GM12873 (cell line): ENCODE measurements around the gene EXT2.

Experiments
- CTCF ChIP-seq: IDR thresholded peaks from 2 replicates; pipeline ENCODE4 v1.5.1; 2012; ENCODE audit warnings: low read depth, mild to moderate bottlenecking, moderate library complexity, low read length, control low read depth; ENCODE audit not compliant: insufficient read depth; ENCODE audit errors: missing control alignments

EXT2 gene

DNA sequence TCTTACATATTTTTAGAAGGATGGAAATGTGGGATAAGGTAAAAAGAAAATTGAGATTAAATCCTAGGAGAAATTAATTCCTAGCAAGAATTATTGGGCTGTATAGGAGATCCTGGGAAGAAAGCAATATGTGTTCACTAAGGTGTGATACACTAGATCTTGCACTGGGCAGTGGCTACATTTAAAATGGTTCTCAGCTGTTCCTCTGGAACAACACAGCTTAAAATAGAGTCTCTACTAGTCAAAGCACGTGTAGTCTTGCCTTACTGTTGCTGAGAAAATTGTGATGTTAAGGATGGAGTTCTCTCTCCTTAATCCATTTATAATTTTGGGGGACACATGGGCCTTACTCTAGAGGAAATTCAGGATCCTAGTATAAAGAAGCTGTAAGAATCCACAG is 54.9 kb downstream of the EXT2 start:
- no peak for TF ChIP-seq CTCF

DNA sequence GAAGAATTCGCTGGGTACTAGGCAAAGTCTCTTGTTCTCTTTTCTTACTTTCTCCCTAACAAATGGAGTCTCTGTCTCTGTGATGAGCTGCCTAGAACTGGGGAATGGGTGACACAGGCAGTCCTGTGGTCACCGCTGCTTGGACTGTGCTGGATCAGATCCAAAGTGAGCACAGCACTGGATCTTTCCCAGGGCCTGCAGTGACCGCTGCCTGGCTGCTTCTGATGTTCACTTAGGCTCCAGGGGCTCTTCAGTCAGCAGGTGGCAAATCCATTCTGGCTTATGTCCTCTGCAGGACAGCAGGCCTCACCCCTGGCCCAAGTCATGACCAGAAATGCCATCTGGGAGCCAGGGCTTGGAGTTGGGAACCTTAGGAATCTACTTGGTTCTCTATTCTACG is 61.5 kb downstream of the EXT2 start:
- TF ChIP-seq CTCF: no peak

DNA sequence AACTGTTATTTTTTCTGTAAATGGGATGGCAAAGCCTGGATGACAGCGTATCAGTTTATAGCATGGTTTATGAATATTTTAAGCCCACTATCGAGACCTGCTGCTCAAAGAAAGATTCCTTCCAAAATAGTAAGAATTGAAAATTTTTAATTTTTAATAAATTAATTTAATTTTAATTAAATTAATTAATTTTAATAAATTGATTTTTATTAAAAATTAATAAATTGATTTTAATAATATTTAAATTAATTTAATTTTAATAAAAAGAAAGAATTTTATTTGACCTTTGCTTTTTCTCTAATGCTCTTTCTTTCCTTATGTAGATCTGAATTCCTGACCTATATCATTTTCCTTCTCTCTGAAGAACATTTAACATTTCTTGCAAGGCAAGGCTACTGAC is 62.9 kb downstream of the EXT2 start:
- no peak for TF ChIP-seq CTCF

- TF ChIP-seq CTCF: no peak
Measured at GRCh38 chr11:44159848-44160721, 64.6 kb downstream of the EXT2 start.

DNA sequence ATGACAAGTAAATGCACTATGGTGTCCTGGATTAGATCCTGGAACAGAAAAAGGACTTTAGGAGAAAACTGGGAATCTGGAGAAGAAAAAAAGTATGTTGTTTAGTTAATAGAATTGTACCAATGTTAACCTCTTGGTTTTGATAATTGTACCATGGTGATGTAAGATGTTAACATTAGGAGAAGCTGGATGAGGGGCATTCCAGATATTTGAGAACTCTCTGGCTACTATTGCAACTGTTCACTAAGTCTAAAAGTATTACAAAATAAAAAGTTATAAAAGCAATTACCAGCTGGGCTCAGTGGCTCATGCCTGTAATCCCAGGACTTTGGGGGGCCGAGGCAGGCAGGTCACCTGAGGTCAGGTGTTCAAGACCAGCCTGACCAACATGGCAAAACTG is 66.5 kb downstream of the EXT2 start:
- TF ChIP-seq CTCF: no peak

- TF ChIP-seq CTCF: no peak
Measured at GRCh38 chr11:44162662-44163061, 67.2 kb downstream of the EXT2 start.

DNA sequence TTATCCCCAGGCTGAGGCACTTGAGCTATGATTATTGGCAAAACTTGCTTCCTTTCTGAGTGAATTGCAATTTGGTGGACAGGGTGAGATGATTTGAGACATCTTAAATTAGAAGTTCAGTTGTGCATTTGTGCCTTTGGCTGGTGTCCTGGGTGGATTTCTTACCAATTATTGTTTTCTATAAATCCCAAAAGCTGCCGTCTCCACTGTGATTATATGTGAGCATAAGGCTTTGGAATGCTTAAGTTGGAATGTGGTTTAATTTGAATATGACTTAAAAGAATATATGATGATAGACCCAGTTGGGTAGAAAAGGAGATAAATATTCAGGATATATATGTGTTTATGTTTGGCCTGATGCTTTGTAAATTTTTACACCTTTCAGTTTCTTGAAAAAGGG is 70.0 kb downstream of the EXT2 start:
- no peak for TF ChIP-seq CTCF
